GM06990 (cell line): ENCODE measurements around the gene SC5D.

ENCODE experiments used
- DNase-seq: peaks from one replicate; pipeline ENCODE4 v3.0.0-alpha.2; 2011; ENCODE audit not compliant: insufficient read length; ENCODE audit errors: extremely low read depth
- H3K27me3 ChIP-seq: replicated peaks from 2 replicates; pipeline ENCODE4 v1.6.0; 2011; ENCODE audit warnings: low read length; ENCODE audit not compliant: control insufficient read depth, insufficient read depth
- H3K36me3 ChIP-seq: 2 replicates; pipeline ENCODE4 v1.5.1; 2011; ENCODE audit warnings: low read length; ENCODE audit not compliant: control insufficient read depth, insufficient read depth
- H3K4me3 ChIP-seq: replicated peaks from 2 replicates; pipeline ENCODE4 v1.5.1; 2011; ENCODE audit warnings: low read depth, mild to moderate bottlenecking, control low read depth, low read length
- TF ChIP-seq, protein P1 (sequence below): IDR thresholded peaks from 2 replicates; pipeline ENCODE4 v1.5.1; 2011; ENCODE audit warnings: low read length, control low read depth, mild to moderate bottlenecking, inconsistent platforms; ENCODE audit not compliant: insufficient read depth, poor library complexity, severe bottlenecking

Gene SC5D

DNA sequence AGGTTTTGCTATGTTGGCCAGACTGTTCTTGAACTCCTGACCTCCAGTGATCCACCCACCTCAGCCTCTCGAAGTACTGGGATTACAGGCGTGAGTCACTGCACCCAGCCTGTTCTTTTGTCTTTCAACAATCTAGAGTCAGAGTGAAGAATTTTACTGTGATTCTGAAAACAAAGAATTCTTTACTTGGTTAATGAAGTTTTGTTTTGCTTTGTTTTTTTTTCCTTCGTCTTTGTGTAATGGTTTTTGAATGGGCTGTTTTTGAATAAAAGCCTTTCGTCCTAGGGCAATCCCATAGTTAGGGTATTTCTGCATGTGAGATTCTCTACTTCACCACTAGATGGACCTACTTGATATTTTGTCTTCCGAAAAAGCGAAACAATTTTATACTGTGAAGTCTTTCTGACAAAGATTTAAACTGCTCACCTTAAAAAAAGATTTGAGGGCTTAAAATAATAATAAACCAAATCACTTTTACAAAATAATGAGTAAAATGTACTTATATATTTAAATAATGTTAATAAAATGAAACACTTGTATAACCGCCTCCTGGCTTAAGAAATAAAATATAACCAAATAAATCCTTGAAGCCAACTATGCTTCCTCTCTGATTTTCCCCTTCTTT lies 43.4 kb upstream of the SC5D start:
- TF ChIP-seq, protein P1, sequence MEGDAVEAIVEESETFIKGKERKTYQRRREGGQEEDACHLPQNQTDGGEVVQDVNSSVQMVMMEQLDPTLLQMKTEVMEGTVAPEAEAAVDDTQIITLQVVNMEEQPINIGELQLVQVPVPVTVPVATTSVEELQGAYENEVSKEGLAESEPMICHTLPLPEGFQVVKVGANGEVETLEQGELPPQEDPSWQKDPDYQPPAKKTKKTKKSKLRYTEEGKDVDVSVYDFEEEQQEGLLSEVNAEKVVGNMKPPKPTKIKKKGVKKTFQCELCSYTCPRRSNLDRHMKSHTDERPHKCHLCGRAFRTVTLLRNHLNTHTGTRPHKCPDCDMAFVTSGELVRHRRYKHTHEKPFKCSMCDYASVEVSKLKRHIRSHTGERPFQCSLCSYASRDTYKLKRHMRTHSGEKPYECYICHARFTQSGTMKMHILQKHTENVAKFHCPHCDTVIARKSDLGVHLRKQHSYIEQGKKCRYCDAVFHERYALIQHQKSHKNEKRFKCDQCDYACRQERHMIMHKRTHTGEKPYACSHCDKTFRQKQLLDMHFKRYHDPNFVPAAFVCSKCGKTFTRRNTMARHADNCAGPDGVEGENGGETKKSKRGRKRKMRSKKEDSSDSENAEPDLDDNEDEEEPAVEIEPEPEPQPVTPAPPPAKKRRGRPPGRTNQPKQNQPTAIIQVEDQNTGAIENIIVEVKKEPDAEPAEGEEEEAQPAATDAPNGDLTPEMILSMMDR: peak; percentile 67
- Histone ChIP-seq H3K27me3 (no peaks in the 10 kb centered on the region), H3K4me3 (no peak overlapping the region), H3K36me3 (no peaks in the 10 kb centered on the region)
- DNase-seq: no peak

DNA sequence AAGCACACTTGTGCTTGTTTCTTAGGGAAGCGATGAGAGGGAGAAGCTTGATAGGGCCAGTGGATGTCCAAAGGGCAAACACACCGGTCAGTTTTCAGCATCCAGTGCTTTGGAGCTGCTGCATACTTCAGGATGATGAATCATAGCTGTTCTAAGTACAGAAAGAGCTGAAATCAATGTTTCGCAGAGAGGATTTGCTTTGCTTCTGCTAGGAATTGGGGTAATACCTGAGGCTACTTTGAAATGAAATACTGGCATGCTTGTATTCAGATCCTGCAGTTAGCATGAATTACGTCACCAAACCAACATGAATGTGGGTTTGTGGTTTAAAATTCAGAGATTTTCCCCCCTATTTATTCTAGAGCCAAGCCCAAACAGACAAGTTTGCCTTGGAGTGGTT lies 41.7 kb upstream of the SC5D start:
- H3K4me3 ChIP-seq: no peak overlapping the region
- 0 out of 2 replicates have a peak, but pooled peaks cover 1% of the 10 kb centered on the region for H3K27me3 ChIP-seq
- no peaks in the 10 kb centered on the region for H3K36me3 ChIP-seq
- TF ChIP-seq, protein P1: no peak
- DNase-seq: no peak

DNA sequence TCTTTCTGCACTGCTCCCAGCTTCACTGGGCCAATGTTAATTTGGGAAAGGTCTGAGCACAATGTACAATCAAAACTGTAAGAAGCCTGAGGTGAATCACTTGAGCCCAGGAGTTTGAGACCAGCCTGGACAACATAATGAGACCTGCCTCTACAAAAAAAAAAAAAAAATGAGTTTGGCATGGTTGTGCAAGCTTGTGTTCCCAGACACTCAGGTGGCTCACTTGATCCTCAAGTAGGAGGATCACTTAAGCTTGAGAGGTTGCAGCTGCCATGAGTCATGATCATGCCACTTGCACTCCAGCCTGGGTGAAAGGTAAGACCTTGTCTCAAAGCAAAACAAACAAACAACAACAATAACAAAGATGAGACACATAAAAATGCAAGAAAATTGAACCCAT lies 38.6 kb upstream of the SC5D start:
- Histone ChIP-seq H3K27me3 (0 out of 2 replicates have a peak, but pooled peaks cover 1% of the 10 kb centered on the region), H3K36me3 (no peaks in the 10 kb centered on the region), H3K4me3 (no peak overlapping the region)
- TF ChIP-seq, protein P1: no peak
- no peak for DNase-seq

DNA sequence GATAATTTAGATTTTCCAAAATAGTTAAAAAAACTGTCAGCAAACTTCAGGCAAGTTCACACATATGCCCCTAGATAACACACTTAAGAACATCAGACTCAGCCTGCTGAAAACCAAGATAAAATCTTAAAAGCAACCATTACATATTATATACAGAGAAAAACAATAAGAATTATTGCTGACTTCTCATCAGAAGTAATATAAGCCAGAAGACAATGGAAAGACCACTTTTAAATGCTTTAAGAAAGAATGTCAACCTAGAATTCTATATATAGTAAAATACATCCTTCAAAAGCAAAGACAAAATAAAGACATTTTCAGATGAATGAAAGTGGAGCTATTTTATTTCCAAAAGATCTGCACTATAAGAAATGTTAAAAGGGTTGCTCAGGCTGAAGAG lies 37.8 kb upstream of the SC5D start:
- Histone ChIP-seq H3K4me3 (no peak overlapping the region), H3K36me3 (no peaks in the 10 kb centered on the region), H3K27me3 (0 out of 2 replicates have a peak, but pooled peaks cover 1% of the 10 kb centered on the region)
- TF ChIP-seq, protein P1: no peak
- DNase-seq: no peak

DNA sequence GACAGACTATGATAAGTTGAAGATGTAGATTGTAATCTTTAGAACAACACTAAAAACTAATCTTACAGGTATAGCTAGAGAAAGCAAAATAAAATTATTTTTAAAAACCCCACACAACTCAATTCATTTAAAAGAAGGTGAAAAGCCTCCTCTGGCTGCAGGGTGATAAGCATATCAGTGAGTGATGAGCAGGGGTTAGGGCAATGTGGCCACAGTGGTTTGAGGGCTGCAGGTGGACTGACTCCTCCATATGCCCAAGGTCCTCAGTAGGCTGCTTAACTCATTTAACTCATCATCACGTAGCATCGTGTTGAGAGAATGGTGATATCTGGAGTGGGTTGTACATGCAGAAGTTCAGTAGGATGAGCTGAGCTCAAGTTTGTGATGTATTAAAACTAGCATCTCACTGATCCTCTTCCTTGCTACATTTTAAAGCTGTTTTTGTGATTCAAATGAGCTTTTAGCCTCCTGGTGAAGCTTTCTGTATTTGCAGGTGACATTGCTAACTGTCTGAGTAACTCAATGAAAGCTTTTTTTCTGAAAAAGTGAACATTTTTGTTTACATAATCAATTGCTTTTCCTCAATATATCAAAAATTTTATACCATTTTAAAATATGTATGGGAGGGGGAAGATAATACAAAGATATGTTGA lies 37.0 kb upstream of the SC5D start:
- 0 out of 2 replicates have a peak, but pooled peaks cover 1% of the 10 kb centered on the region for H3K27me3 ChIP-seq
- H3K36me3 ChIP-seq: no peaks in the 10 kb centered on the region
- DNase-seq: no peak
- no peak overlapping the region for H3K4me3 ChIP-seq
- TF ChIP-seq, protein P1: no peak
